Measurements from ENCODE around the gene PTS.

- no peak for TF ChIP-seq CTCF (IDR thresholded peaks at IDR 0.05)
- no peak for TF ChIP-seq POLR2A (IDR thresholded peaks at IDR 0.05)
- TF ChIP-seq POLR2AphosphoS5 (IDR thresholded peaks at IDR 0.05) = no peak
Measured at GRCh38 chr11:112221274-112221835, 4.9 kb upstream of the PTS start.

Measured in upper lobe of left lung (tissue), 4 donors.